CD1c-positive myeloid dendritic cell (primary cell): Measurements from ENCODE around the gene ADAP2.
"Not testable (repeated sequence)": the region's sequence is repeated elsewhere in the genome, so short reads cannot be mapped to it uniquely, and the experiment has no call there.

Experiments
- DNase-seq: peaks from one replicate; pipeline ENCODE4 v3.0.0-alpha.2; 2016; ENCODE audit errors: extremely low spot score

Gene ADAP2

DNA sequence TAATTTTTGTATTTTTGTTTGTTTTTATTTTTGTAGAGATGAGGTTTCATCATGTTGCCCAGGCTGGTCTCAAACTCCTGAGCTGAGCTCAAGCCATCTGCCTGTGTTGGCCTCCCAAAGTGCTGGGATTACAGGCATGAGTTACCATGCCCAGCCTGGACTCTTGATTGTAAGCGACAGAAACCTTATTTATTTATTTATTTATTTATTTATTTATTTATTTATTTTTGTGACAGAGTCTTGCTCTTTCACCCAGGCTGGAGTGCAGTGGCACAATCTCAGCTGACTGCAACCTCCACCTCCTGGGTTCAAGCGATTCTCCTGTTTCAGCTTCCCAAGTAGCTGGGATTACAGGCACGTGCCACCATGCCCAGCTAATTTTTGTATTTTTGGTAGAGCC lies 8.1 kb downstream of the ADAP2 start:
- not testable (repeated sequence) for DNase-seq

DNA sequence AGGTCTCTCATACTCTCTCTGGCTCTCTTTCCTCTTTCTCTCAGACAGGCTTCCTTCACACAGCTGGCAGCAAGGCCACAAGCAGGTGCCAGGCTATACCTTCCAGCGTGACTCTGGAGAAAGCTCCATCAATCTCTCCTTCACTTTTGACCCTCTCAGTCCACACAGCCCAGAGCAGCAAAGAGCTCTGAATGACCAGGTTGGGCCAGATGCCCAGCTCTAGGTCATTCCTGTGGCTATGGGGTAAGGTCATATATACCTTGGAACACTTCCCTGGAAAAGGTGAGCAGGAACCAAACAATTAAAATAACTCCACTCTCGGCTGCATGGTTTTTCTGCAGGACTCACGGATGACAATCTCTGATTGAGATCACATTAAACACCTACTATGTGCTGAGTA lies 8.8 kb downstream of the ADAP2 start:
- no peak for DNase-seq

DNA sequence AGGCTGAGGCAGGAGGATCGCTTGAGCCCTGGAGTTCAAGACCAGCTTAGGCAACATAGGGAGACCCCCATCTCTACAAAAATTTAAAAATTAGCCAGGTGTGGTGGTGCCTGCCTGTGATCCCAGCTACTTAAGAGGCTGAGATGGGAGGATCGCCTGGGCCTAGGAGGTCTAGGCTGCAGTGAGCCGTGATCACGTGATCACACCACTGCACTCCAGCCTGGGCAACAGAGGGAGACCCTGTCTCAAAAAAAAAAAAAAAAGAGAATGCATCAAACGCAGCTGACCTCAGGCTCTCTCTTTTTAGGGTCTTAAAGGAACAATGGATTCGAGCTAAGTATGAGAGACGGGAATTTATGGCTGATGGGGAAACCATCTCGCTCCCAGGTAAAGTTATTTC lies 9.8 kb downstream of the ADAP2 start:
- DNase-seq: not testable (repeated sequence)

DNA sequence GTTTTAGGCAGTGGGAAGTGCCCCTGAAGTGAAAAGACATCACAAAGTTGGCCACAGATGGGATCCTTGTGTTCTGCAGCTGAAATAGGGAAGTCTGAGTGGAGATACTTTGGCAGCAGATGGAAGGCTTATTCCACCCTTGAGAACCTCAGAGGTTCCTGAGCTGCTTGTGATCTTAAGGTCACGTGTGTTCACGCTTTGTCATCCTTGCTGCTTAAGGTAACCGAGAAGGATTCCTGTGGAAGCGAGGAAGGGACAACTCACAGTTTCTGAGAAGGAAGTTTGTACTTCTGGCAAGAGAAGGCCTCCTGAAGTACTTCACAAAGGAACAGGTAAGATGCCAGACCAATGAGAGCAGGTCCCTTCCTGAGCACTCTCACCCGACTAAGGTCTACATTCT lies 12.2 kb downstream of the ADAP2 start:
- no peak for DNase-seq

DNA sequence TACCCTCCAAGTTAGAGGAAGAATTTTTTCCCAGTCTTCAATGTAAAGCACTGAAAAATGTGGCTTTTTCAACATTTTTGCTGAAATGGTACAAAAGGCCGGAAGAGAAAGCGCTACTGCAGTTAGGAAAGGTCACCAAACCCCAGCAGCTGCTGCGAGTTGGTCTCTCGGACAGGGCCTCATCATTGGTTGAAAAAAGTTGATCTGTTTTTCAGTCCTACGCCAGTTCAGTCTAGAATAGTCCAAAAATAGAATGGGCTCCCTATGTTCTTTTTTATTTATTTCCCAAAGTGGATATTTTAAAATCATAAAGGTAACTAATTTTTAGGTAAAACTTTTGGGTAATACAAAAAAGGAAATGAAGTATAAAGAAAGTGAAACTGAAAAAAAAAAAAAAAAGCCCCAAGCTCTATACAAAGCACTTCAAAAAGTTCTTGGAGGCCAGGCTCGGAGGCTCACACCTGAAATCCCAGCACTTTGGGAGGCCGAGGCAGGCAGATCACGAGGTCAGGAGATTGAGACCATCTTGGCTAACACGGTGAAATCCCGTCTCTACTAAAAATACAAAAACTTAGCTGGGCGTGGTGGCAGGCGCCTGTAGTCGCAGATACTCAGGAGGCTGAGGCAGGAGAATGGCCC lies 17.4 kb downstream of the ADAP2 start:
- DNase-seq: no peak

DNA sequence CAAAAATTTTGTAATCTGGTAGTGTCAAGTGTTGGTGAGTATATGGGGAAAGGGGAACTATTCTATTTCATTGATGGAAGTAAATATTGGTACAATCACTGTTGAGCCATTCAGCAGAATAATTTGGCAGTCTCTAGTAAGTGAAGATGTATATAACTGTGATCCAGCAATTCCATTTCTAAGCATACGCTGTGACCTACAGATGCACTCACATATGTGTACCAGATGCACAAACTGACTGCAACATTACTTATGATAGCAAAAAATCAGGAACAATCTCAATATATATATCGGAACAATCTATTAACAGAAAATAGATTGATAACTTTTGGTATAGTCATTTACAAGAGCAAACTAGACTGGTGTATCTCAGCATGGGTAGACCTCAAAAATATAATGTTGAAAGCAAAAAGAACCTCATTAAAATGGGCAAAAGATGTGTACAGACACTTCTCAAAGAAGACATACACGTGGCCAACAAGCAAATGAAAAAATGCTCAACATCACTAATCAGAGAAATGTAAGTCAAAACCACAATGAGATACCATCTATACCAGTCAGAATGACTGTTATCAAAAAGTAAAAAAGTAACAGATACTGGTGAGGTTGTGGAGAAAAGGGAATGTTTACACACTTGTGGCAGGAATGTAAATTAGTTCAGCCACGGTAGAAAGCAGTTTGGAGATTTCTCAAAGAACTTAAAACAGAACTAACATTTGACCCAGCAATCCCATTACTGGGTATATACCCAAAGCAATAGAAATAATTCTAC lies 20.7 kb downstream of the ADAP2 start:
- DNase-seq: no peak

DNA sequence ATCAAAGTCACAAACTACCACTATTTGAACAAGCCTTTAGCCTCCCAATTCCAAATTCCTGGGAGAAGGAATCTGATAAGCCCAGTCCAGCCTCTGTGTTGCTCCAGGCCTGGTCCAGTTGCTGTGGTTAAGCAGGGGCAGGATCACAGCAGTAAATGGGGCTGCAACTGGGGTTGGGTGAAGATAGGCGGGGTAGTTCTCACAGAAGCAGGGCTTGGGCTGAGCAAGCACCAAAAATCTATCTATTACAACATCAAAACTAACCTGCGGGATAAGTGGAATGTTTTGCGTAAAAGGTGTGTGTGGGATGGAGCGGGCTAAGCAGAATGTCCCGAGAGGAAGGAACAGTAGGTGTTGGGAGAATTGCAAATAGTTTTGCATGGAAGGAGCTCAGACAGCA lies 26.1 kb downstream of the ADAP2 start:
- DNase-seq: no peak

DNA sequence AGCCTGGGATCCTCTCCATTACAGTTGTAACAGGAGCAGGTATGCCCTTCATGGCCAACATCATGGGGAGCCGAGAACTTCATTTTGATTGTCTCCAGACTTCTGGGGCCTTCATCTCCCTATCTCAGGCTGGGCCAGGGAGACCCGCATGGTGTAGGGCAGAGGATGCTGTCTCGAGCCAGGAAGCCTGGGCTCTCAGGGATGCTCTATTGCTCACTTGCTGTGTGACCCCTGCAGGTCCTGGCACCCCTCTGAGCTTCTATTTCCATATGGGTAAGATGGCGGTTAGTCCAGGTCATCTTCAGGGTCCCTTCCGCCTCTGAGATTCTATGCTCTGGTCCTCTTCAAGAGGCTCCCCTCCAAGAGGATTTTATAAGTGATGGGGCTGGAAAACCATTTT lies 28.4 kb downstream of the ADAP2 start:
- no peak for DNase-seq

DNA sequence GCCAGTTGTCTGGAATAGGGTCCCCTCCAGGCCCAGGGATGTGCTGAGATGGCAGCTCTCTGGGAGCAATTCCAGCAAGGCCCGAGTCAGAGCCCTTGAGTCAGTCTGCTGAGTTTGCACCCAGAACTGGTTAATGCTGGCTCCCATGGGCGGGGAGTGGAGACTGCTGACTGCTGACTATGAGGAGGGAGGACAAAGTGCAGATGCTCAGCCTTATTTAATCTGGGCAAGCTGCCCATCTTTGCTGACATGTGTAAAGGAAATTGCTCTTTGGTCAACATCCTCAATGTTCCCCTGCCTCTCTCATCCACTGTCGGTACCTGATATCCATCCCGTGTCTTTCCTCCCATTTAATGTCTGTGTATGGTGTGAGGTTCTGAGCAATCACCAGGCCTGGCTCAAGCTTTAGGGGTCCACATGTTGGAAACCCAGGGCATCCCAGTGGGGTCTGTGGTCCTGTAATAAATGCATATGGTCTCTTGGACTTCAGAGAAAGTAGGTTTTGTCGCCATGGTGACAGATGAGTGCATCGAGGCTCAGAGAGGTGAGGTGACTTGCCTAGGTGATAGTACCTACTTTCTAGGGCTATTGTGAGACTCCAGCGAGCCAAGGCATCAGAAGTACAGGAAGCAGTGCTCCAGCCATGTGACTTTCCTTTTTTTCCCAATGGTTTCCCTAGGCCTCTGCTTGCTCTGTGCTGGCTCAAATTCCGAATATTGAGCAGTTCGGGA lies 29.1 kb downstream of the ADAP2 start:
- DNase-seq: peak; percentile 69

DNA sequence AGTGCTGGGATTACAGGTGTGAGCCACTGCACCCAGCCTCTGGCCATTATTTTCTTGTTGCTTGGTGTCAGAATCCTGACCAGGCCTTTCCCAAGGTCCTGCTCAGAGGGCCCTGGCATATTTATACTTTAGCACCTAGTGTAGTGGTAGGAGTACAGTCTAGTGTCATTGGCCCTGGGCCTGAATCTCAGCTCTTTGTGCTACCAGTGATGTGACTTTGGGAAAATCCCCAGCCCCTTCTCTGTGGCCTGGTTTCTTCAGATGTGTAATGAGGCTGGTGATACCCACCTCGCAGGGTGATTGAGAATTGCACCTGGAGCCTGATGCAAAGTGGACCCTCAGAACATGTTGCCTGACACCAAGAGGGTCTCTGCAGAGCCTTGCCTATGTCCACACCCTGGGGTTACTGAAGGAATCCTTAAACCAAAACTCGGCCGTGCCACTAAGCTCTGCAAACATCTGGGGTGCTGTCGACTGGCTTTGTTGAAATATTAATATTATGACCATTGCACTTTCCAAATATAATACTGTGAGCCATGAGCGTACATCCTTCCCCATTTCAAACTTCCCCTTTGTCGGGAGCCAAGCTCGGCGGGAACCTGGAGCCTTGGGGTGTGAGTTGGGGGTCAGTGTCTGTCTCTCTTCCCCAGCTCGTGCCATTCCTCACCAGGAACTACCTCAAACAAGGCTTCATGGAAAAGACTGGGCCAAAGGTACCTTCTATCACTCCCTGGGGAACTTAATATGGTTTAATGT lies 31.1 kb downstream of the ADAP2 start:
- peak; percentile 85 for DNase-seq

DNA sequence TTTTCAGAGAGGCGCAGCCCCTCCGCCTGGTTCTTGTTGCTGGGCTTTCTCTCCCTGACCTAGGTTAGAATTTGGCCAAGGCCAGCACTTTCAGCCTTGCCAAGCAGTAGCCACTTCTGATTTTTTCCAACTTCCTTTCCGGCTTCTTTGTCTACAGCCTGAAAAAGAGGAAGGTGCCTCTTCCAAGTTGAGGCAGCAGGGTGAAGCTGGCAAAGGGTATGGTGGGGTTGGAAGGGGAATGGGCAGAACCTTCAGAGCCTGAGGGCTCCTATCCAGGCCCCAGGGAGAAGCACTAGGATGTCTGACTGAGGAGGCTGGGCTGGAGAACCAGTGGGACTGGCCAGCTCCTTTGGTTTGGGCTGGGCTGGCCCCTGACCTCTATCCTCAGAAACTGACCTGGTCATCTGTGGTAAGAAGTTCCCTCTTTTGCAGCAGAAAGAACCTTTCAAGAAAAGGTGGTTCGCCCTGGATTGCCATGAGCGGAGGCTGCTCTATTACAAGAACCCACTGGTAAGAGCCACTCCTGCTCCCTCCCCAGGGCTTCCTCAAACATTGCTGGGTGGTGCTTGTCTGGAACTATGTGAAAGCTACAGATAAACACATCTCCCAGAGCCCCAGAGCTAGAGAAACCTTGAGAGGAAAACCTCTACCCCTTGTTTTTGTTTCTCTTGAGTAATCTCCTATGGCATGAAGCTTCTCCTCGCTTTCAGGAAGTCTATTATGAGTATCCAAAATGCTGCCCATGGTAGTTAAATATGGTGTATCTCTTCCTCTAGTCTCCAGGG lies 32.5 kb downstream of the ADAP2 start:
- DNase-seq: peak; percentile 89

DNA sequence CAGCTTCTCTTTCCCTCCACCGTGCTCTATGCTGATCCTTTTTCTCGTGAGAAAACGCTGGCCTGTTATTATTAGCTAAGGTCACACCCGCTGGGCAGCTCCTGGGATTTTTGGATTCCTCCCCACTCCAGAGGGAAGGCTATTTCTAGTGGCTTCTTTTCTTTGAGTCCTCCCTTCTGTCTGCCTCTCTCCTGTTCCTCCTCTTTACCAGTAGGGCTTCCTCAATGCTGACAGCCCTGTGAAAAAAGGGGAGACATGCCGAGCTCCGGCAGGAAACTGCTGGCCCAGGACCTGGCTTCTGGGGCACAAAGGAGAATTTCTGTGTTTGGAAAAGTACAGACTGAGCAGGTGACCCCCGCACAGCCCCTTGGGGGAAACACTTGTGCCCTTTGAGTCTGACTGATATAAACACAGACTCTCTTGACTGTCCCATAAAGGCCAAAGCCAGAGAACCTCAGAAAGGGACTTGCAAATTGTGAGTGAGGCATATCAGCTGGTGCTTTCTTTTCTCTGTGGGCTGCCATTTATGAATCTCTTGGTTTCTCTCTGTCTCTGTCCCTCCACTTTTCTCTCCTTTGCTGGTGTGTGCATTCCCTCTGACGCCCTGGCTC lies 35.1 kb downstream of the ADAP2 start:
- DNase-seq: no peak

DNA sequence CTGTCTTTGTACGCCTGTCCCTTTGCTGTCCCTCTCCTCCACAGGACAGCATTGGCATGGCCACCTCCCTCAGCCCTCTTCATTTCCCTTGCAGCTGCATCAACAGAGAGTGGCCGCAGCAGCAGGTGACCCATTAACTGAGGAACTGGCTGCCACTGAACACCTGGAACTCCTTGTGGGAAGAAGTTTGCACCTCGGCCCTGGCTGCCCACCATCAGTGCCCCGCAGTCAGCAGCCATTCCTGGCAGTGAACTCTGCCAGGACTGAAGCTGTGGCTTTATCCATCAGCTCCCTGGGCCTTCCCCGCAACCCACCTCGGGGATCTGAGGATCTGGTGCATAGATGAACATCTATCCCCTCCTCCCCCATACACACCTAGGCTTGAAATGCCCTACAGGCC lies 36.0 kb downstream of the ADAP2 start:
- no peak for DNase-seq

DNA sequence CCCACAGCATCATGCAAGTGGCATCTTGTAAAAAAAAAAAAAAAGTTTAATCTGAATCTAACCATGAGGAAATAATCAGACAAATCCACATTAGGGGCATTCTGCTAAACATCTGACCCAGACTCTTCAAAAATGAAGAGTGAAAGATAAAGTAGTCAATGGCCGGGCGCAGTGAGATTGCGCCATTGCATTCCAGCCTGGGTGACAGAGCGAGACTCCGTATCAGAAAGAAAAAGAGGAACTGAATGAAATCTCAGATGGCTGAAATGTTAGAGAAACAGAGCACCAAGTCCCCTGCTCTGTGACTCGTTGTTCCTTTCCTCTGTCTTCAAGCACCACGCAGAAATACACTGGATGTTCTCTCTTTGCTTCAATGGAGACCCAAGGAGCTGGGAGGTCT lies 36.4 kb downstream of the ADAP2 start:
- DNase-seq: peak; percentile 85

DNA sequence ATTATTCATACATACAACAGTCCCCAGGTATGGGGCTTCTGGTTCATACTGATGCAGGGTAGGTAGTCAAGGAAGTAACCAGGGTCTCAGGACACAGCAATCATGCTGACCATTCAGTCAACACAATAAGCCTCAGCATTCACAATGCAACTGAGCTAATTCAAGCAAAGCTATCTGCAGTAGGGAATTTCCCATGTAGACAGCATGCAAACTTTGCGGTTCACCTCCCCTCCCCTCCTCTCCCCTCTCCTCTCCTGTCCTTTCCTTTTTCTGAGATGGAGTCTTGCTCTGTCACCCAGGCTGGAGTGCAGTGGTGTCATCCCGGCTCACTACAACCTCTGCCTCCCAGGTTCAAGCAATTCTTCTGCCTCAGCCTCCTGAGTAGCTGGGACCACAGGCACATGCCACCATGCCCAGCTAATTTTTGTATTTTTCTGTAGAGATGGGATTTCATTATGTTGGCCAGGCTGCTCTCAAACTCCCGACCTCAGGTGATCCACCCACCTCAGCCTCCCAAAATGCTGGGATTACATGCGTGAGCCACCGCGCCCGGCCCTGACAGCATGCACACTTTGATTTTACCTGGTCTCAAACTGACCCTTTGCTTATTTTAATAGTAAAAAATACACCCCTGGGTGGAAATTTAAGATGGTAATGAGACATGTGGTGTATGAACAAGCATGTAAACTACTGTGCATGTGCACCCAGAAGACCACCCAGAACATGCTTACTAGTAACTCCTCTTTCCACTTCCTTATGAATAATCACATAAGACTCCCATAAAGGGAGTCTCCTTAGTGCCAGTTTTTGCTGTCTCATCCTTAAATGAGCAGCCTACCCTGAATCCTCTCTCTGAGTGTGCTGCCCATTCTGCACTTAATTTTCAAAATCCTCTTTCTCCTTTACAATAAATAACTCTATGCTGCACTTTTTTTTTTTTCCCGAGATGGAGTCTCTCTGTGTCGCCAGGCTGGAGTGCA lies 39.8 kb downstream of the ADAP2 start:
- peak; percentile 41 for DNase-seq

DNA sequence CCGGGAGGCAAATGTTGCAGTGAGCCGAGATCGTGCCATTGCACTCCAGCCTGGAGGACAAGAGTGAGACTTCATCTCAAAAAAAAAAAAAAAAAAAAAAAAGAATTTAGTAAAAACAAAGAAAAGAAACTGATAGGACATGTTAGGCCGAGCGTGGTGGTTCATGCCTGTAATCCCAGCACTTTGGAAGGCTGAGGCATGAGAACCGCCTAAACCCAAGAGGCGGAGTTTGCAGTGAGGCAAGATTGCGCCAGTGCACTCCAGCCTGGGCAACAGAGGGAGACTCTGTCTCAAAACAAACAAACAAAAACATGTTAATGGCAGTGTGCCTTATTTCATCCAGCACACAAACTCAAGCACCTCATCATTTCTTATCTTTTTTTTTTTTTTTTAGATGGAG lies 42.6 kb downstream of the ADAP2 start:
- peak; percentile 20 for DNase-seq

DNA sequence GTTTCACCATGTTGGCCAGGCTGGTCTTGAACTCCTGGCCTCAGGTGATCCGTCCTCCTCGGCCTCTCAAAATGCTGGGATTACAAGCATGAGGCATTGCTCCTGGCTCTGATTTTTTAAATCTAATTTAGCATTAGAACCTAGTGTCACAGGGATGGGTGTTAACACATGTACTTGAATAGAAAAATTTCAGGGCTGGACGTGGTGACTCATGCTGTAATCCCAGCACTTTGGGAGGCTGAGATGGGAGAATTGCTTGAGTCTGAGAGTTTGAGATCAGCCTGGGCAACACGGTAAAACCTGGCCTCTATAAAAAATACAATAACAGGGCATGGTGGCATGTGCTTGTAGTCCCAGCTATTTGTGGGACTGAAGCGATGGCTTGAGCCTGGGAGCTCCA lies 43.1 kb downstream of the ADAP2 start:
- no peak for DNase-seq

DNA sequence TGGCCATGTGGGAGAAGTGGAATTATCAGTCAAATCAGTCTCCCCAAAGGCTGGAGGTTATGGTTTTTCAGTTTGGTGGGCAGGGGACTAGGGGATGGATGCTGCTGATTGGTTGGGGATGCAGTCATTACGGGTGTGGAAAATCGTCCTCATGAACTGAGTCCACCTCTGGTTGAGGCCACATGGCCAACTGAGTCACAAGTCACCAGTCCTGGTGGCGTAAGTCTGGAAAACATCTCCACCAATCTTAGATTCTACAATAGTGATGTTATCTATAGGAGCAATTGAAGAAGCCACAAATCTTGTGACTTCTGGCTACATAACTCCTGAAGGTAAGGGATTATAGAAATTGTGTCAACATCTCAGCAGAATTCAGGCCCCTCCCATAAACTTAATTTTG lies 43.9 kb downstream of the ADAP2 start:
- DNase-seq: no peak

DNA sequence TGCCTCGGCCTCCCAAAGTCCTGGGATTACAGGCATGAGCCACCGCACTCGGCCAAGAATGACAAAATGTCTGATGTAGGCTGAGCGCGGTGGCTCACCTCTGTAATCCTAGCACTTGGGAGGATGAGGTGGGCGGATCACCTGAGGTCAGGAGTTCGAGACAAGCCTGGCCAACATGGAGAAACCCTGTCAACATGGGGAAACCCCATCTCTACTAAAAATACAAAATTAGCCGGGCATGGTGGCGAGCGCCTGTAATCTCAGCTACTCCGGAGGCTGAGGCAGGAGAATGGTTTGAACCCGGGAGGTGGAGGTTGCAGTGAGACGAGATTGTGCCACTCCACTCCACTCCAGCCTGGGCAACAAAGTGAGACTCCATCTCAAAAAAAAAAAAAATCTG lies 46.2 kb downstream of the ADAP2 start:
- DNase-seq: not testable (repeated sequence)
